HTERT RPE-1 (cell line): ENCODE measurements around the gene AOAH.

Experiments
- in situ Hi-C: fragments of 300-500 bp; cut with MboI; formaldehyde crosslinking; loops from 4 replicates; pipeline ENCODE4 v1.14.3; 2020; ENCODE audit warnings: low sequenced_read_pairs

AOAH gene

GRCh38 chr7:36692456-36692855 lies 31.8 kb downstream of the AOAH start:
- in situ Hi-C loops: no loop called here

GRCh38 chr7:36691983-36692382 lies 32.3 kb downstream of the AOAH start:
- in situ Hi-C loops: no loop called here

GRCh38 chr7:36690514-36691187 lies 33.6 kb downstream of the AOAH start:
- in situ Hi-C loops: no loop called here

- in situ Hi-C loops: no loop called here
These were observed 34.3 kb downstream of the AOAH start for GRCh38 chr7:36690041-36690440.

GRCh38 chr7:36686499-36686898 lies 37.8 kb downstream of the AOAH start:
- in situ Hi-C loops: no loop called here

GRCh38 chr7:36684954-36685353 lies 39.3 kb downstream of the AOAH start:
- in situ Hi-C loops: no loop called here

GRCh38 chr7:36683695-36684357 lies 40.5 kb downstream of the AOAH start:
- in situ Hi-C loops: no loop called here

- in situ Hi-C loops: no loop called here
These were observed 41.2 kb downstream of the AOAH start for GRCh38 chr7:36683111-36683510.

GRCh38 chr7:36682102-36682501 lies 42.2 kb downstream of the AOAH start:
- in situ Hi-C loops: no loop called here

GRCh38 chr7:36677769-36678437 lies 46.4 kb downstream of the AOAH start:
- in situ Hi-C loops: no loop called here

GRCh38 chr7:36673703-36674102 lies 50.6 kb downstream of the AOAH start:
- in situ Hi-C loops: no loop called here

GRCh38 chr7:36671432-36671829 lies 52.9 kb downstream of the AOAH start:
- in situ Hi-C loops: no loop called here

GRCh38 chr7:36670585-36671431 lies 53.5 kb downstream of the AOAH start:
- in situ Hi-C loops: no loop called here

GRCh38 chr7:36668750-36669149 lies 55.5 kb downstream of the AOAH start:
- in situ Hi-C loops: no loop called here

GRCh38 chr7:36668080-36668479 lies 56.2 kb downstream of the AOAH start:
- in situ Hi-C loops: no loop called here

- in situ Hi-C loops: no loop called here
These were observed 57.1 kb downstream of the AOAH start for GRCh38 chr7:36667007-36667745.

GRCh38 chr7:36663481-36663880 lies 60.8 kb downstream of the AOAH start:
- in situ Hi-C loops: no loop called here

- in situ Hi-C loops: no loop called here
These were observed 63.0 kb downstream of the AOAH start for GRCh38 chr7:36661135-36661840.

- in situ Hi-C loops: no loop called here
These were observed 64.5 kb downstream of the AOAH start for GRCh38 chr7:36659638-36660341.
